ENCODE data around the gene LGR4.
A peak's percentile ranks its signal among the peaks of the same experiment; 100 is the strongest.

LGR4 gene

DNA sequence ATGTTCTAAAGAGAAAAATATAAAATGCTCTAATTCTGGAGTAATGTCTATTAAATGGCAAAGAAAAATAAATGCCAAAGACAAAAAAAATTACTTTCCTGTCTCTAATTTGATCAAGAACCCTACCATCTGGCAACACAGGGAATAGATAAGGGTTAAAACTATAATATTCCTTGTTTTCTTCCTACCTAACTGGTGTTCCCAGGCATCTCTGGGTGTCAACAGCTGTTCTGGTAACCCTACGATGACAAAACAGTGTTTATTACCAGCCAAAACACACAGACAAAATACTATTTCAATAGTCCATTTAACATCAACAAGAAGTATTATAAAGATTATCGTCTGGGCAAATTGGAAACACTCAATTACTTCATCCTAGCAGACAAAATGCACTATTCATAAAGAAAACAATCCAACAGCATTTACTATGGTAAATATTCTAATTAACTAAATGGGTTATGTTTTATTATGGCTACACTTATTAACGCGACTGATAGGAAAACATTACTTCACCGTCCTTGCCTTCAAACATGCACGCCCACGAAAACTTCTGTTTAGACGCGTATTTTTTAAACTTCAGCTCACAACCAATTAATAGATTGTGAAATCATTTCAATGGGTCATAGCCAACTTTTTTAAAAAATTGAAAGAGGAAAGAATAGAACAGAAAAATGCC lies 50.6 kb downstream of the LGR4 start:
- DNase-seq = no peak

DNA sequence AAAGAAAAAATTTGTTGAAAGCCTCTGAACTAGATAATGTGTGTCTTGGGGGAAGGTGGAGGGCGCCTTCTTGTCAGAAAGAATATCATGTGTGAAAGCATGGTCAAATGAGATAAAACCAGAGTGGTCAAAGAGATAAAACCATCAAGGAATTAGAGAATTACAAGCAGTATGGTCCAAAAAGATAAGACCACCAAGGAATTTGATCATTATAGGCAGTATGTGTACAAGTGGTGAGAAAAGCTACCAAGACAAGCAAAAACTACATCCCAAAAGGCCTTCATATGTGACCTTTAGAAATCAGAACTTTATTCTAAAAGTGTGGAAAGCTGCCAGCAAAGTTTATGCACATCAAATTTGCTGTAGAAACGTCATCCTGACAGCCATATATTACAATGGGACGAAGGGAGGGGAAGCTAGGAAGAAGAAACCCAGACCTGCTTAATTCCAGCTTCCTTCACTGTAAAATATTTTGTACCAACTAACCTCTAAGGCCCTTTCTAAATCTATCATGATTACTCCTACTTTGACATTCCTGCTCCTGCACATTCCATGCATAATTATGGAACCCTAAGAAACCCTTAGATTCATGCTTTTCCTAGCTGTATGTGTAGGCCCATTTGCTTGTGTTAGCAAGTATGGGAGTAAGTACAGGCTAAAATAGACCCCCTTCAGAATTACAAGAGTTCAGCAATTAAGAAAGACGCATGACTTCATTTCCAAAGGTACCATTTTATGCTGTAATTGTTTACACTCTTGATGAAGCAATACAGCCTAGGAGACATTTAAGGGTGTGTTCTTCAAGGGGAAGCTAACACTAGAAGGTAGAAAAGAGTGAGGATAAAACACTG lies 51.6 kb downstream of the LGR4 start:
- DNase-seq = peak; percentile 50

DNA sequence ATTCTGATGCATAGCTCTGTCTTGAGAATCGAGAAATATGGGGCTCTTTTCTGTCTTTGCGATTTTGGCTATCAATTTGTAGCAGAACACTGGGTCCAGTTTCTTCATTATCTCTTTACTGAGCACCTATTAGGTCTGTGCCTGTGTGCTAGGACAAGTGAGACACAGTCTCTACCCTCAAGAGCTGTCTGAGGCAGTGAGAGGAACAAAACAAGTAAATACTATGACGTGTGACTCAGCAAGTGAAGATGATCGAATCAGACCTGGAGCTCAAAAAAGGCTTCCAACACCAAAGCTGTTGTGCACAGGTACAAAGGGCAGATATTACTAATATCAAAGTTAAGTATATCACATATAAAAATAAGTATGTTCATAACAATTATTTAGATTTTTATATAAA lies 52.4 kb downstream of the LGR4 start:
- DNase-seq = no peak

DNA sequence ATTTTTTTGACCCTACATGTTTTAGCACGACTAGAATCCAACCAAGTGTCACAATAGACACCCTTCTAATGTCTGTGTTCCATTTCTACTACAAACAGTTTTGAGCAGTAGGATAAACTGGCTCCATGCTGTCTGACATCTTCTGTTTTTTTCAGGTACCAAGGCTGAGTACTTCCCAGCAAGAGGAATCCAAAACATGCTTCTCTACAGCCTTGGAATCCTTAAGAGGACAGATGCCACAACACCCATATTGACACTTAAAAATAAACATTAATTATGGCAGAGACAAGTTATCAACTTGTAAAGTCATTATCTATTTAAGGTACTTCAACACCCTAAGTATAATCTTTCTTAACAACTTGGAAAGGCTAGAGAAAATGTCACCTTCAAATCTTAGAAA lies 54.2 kb downstream of the LGR4 start:
- DNase-seq = no peak

DNA sequence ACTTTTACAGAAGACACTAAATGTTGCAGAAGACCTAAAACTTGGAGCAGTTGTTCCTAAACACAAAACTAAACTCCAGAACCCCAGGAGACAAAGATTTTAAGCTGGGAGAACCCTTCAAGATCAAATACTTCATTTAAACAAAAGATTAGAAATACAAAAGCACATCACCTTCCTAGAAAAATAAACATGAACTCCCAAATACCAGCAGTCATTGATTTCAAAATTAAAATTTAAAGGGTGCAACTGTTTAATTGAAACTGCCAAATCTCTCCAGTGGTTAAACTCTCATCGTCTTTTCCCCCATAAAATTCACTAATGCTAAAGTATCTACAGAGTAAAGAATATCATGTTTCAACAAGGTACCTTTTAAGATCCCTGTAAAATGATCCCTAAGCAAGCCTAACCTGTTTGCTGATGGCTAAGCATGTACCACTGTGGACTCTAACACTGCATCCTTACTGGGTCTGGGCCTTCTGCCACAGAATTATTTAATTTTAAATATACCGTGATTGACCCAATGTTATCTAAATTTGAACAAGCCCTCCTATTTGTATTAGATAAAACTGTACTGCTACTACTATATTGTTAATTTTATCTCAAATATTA lies 55.9 kb downstream of the LGR4 start:
- DNase-seq = no peak

DNA sequence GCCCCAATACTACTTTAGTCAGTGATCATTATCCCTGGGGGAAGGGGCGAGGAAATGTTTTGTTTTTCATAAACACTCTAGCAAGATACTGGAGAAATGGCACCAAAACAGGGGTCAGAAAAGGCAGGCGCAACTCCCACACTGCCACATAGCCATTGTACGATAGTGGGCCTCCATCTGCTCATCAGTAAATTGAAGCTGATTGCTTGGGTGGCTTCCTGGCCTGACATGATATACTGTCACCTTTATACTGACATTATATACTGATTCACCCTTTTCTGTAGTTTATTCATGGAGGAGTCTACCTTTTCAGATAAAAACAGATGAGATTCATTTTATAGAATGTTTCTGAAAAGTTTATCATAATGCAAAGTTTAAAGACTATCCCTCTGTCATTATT lies 57.9 kb downstream of the LGR4 start:
- no peak for DNase-seq

DNA sequence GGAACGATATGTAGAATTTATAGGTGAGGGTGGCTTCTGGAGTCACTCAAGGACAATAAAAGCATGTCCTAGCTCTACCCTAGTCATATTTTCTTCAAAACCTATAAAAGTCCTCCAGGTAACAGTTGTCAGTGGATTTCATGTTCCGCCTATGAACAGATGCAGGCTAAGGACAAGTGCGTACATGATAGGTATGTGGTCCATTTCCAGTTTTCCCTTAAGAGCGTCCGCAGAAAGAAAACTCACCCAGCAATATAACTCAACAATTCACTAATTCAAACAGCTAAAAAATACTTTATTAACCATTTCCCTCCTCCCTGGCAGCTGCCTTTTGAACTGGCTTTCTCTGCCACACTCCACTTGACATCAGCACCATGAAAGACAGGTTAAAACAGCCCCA lies 59.4 kb downstream of the LGR4 start:
- DNase-seq = no peak

DNA sequence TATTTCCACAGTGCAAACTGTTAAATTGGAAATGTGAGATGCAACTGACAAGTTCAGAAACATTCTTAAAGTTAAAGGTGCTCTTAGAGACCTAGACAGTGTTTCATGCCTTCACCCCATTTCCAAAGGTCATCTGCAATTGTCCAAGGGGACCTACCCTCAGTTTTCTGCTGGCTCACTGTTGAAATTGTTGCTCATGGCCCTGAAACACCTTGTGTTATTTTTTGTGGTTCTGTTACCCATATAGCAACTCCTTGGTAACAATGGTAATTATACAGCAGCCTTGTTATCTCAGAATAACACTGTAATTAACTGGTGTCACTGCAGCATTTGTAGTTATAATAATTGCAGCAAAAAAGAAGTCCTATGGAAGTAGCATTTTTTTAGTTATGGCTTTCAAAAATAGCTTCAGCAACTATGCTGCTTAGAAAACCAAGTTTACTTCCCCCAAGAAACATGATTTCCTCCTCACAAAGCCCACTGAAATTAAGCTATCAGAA lies 60.3 kb downstream of the LGR4 start:
- DNase-seq = no peak

DNA sequence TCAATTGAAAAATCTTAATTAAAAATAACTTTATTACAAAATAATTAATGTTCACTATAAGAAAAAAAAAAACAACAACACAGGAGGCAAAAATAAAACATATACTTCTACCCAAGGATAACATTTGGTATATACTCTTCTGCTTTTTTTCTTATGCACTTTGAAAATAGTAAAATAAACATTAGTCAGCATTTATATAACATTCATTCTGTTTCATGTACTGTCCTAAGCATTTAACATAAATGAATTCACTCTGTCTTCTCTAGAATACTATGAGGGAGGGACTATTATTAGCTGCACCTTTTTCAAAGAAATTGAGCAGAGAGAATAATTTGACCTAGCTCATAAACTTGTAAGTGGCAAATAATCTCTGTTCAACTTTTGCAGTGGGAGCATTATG lies 61.3 kb downstream of the LGR4 start:
- no peak for DNase-seq

DNA sequence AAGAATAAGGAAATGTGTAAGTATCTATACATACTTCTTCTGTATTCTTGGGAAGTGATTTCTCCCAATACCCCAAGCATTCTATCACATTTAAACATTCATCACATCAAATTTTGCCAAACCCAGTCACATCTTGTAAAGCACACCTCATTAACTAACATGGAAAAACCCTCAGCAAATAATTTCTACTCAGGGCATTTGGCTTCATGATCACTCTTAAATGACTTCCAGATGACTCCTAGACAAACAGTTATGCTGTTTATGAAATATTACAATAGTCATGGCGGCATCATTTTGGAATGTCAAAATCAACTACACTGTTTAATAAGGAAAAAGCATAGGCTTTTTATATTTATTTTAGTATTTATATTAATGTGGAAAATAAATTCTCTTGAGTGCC lies 62.3 kb downstream of the LGR4 start:
- no peak for DNase-seq

DNA sequence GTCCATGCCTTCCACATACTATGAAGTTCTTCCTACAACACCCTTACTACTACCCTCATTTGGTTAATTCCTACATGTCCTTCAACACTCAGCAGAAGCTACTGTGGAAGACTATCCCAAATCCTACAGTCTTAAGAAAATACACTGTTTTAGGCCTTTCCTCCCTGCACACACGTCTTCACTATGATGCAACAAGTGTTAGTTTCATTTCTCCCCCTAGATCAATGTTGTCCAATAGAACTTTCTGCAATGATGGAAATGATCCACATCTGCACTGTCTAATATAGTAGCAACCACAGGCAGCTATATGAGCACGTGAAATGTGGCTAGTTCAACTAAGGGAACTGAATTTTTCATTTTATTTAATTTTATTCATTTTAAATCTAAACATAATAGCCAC lies 62.8 kb downstream of the LGR4 start:
- DNase-seq = no peak

DNA sequence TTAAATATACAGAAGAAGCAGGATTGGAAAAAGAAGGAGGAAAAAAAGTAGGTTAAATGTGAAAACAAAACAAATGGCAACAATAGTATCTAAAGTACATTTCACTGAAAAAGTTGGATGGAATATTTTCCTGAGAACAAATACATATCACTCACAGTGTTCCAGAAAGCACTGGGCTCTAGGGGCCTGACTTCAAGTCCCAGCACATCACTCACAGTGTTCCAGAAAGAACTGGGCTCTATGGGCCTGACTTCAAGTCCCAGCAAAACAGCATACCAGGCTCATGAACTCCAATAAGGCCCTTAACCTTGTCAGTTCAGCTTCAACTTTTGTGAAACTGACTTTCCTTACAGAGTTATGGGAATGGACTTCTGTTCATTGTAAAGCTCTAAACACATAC lies 63.5 kb downstream of the LGR4 start:
- DNase-seq = no peak

DNA sequence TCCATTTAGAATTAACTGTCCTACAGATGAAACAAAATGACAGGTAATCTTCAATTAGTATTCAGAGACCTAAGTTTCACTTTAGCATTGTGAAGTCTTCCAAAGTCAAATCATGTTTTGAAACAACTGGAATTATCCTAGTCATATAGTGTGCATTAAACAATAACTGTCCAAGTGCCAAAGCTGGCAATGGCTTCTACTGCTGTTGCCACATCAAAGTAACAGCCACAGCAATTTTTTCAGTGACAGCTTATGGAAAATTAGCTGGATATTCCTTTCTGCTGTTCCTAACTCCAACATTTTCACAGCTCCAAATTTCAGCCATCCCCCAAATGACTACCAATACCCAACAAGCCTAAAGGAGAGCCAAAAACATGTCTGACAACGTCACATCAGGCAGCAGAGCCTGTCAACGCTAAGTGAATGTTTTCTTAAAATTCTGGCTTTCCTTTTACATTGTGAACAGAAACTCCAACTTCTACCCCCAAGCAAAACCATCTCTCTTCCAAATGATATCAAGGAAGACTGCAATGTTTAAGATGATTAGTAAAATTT lies 64.3 kb downstream of the LGR4 start:
- DNase-seq = no peak

DNA sequence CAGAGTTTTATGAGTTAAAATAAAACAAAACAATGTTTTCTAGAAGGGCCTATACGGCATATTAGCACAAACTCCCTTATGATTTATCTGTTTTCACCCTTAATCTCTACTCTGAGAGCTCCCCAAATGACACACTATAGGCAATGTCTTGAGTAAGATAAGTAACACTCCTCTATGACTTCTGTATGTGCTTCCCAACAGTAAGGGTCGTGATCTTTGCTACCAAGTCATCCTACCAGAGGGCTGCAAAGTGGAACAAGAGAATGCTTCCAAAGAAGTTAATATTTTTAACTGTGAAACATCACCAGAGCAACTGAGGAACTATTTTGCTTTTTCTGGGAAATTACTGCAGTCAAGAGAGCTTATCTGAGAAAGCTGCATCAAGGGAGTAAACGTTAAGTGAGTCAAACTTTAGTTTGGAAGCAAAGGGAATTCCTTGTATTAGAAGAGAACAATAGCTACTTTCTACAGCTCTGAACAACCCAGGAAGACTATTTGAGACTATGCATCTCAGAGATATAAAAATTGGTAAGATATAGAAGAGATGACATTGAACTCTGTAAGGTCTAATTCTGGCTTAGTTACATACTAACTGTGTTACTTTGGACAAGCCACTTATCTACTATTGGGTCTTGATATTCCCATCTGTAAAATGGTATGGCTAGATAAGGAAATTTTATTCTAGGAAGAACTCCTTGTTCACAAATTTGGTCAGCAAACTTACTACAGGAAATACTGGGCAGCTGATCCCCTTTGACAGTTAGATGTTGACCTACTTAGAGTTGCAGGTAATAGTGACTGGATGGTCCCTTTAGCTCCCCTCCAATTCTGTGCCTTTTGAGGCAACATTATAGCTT lies 65.9 kb downstream of the LGR4 start:
- no peak for DNase-seq

DNA sequence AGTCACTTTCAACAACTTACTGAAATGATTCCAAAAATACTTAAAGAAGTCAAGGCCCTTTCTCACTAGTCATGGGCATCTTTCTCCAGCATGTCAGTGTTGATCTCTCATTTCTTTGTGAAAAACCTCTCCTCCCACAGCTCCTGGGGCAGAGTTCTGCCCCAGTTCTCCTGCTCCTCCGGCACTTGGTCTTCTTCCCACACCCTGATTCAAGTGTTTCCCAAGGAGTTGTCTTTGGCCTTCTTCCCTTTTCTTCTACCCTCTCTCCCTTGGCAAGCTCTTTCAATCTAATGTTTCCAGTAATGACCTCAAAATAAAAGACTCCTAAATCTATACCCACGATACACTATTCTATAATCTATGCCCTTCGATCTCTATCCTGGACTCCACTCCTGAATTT lies 67.5 kb downstream of the LGR4 start:
- no peak for DNase-seq

DNA sequence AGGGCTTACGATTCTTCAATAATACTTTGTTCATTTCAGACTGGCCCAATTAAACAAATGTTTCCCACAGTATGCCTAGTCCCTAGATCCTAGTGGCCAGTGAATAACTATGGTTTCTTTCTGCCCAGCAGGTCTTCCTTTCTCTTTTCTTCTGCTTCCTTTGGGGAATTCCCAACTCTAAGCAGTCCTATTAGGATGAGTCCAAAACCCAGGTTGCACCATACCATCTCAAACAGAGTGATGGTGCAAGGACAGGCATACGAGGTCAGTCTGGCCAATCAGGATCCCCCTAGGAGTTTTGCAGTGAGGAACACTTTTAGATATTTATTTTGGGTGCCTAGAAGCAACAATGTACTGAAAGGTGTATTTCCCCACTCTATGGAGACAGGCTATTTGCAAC lies 68.2 kb downstream of the LGR4 start:
- DNase-seq = no peak

DNA sequence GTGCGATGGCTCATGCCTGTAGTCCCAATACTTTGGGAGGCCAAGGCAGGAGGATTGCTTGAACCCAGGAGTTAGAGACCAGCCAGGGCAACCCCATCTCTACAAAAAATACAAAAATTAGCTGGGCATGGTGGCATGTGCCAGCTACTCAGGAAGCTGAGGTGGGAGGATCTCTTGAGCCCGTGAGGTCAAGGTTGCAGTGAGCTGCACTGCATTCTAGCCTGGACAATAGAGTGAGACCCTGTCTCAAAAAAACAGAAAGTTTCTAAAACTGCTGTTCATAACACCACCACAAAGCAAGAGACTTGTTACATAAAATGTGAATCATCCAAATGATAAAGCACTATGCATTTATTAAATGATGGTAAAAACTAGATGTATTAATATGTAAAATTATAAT lies 69.4 kb downstream of the LGR4 start:
- DNase-seq = no peak

DNA sequence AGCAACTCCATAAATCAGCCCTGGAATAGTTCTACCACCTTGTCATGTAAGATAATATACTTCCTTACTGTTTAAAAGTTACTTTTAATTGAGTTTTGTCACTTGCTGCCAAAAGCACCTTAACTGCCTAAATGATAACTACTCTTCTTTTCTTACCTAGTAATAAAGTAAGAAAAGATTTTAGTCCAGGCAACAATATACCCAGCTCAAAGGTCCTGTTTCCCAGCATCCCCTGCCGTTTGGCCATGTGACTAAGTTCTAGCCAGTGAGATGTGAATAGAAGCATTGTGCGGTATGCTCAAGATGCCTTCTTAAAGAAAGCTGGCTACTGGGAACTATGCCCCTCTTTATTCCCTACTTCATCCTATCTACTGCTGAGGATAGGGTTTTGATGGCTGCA lies 70.1 kb downstream of the LGR4 start:
- no peak for DNase-seq

DNA sequence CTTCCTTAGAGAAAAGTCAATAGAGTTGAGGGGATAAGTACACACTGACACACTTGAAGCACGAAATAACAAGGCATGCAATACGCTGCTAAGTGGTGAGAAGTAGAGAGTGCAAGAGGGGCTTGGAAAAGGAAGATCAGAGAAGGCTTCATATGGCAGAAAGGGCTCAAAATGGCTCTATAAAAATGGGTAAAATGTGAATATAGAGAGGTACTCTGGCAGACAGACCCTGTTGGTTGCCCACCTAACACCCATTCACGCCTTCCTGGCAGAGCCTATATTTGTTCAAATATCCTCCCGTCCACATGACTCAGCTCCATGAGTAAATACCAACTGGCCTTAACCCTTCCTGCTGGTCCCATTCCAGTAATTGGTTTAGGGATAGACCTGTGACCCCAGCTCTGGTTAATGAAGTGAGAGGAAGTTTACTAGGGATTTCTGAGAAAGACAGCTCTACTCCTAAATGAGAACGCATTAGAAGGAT lies 70.7 kb downstream of the LGR4 start:
- DNase-seq = no peak

DNA sequence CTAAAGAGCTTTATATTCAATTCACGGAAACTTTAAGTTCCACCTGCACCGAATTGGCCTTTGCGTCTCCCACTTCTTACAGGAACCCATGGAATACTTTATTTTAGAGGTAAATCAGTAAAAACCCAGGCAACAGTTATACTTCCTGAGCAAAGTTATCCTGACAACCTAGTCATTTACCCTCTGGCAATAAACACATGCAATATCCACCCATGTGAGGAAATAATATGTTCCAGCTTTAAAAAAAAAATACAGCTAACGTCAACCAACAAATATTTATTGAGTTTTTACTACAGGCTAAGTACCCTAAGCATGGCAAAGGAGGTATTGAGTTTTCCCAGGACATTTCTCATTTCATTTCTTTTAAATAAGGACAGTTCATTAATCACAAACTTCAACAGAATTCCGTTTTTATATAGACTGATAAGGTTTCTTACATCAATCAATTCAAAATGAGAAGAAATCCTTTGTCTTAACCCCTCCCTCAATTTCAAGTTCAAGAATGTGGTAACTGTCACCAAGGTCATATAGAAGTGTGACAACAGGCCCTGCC lies 71.2 kb downstream of the LGR4 start:
- no peak for DNase-seq

DNA sequence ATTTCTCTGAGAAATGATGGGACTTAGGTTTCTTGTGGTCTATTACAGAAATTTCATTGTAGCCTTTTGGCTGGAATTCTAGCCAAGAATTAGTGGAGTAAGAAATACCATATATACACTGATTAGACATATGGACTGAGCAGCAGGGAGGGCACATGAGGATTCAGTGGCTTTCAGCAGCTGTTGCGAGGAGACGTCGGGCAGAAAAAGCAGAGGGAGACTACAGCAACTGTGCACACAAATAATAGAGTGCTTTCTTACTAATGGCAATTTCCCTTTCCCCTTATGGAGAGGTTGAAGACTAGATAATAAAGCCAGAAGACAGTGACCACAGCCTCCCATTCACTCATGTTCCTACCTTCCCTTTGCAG lies 74.2 kb downstream of the LGR4 start:
- peak; percentile 73 for DNase-seq

Measured in eye (tissue), 1 donor.